Loucy (cell line): Measurements from ENCODE around the gene FAM107B.

ENCODE experiments used
- CTCF ChIP-seq: fragments of 200-600 bp; sonication (generic); conservative IDR thresholded peaks from 2 replicates; pipeline ENCODE4 v1.5.1; 2014; ENCODE audit warnings: mild to moderate bottlenecking, antibody characterized with exemption, low read length
- EZH2phosphoT487 ChIP-seq: fragments of 200-600 bp; IDR thresholded peaks from 2 replicates; pipeline ENCODE4 v1.6.1; 2018; ENCODE audit warnings: antibody characterized with exemption, mild to moderate bottlenecking, moderate library complexity, borderline replicate concordance

GRCh38 chr10:14692344-14693076 is 82.2 kb downstream of the FAM107B start:
- TF ChIP-seq CTCF (no peak), EZH2phosphoT487 (no peak)
